Measurements from ENCODE around the gene ADSS2.

The ADSS2 gene

GRCh38 chr1:244456586-244456985 lies 4.9 kb upstream of the ADSS2 start:
- Mint-ChIP-seq H3K4me1 (peaks cover 11% of the 10 kb centered on the region), H3K27ac (no peak overlapping the region), H3K9me3 (peaks cover 12% of the 10 kb centered on the region), H3K4me3 (no peak overlapping the region), H3K27me3 (ENCODE audit: low read depth) (no peaks in the 10 kb centered on the region), H3K36me3 (ENCODE audit: low read depth) (peaks cover 12% of the 10 kb centered on the region)
- TF ChIP-seq CTCF (IDR thresholded peaks at IDR 0.05; ENCODE audit: unreplicated experiment in 3 of 3), result no peak

GRCh38 chr1:244454412-244454811 lies 2.7 kb upstream of the ADSS2 start:
- Mint-ChIP-seq H3K4me3 (peak overlapping the region; percentile 10 to 19 (median 18)), H3K9me3 (peaks cover 6% of the 10 kb centered on the region), H3K27ac (peak overlapping the region; percentile 64 to 91 (median 71)), H3K27me3 (ENCODE audit: low read depth) (no peaks in the 10 kb centered on the region), H3K4me1 (peaks cover 20% of the 10 kb centered on the region), H3K36me3 (ENCODE audit: low read depth) (peaks cover 3% of the 10 kb centered on the region)
- no peak for TF ChIP-seq CTCF (IDR thresholded peaks at IDR 0.05; ENCODE audit: unreplicated experiment in 3 of 3)

- TF ChIP-seq CTCF (IDR thresholded peaks at IDR 0.05; ENCODE audit: unreplicated experiment in 3 of 3), result peak in 2 of 3 experiments; percentile 45
- H3K4me1 Mint-ChIP-seq, result peaks cover 29% of the 10 kb centered on the region
- peaks cover 6% of the 10 kb centered on the region for H3K9me3 Mint-ChIP-seq
- no peaks in the 10 kb centered on the region for H3K36me3 Mint-ChIP-seq (ENCODE audit: low read depth)
- no peaks in the 10 kb centered on the region for H3K27me3 Mint-ChIP-seq (ENCODE audit: low read depth)
- H3K27ac Mint-ChIP-seq, result peak overlapping the region; percentile 87 to 96 (median 96)
- H3K4me3 Mint-ChIP-seq, result peak overlapping the region; percentile 80 to 82 (median 80)
Observed at GRCh38 chr1:244451951-244452795, 464 bp upstream of the ADSS2 start.

- Mint-ChIP-seq H3K27ac (peak overlapping the region; percentile 88 to 95 (median 93)), H3K9me3 (peaks cover 3% of the 10 kb centered on the region), H3K4me3 (peak overlapping the region; percentile 80 to 96 (median 82)), H3K27me3 (ENCODE audit: low read depth) (no peaks in the 10 kb centered on the region), H3K36me3 (ENCODE audit: low read depth) (no peaks in the 10 kb centered on the region), H3K4me1 (peaks cover 37% of the 10 kb centered on the region)
- TF ChIP-seq CTCF (IDR thresholded peaks at IDR 0.05; ENCODE audit: unreplicated experiment in 3 of 3), result no peak
Observed at GRCh38 chr1:244450597-244451538, 841 bp downstream of the ADSS2 start.

- TF ChIP-seq CTCF (IDR thresholded peaks at IDR 0.05; ENCODE audit: unreplicated experiment in 3 of 3), result no peak
- peaks cover under 1% of the 10 kb centered on the region for H3K36me3 Mint-ChIP-seq (ENCODE audit: low read depth)
Observed at GRCh38 chr1:244449936-244450508, 1.7 kb downstream of the ADSS2 start.

More at GRCh38 chr1:244449936-244450508, 1.7 kb downstream of the ADSS2 start:
- Mint-ChIP-seq H3K4me1 (peaks cover 45% of the 10 kb centered on the region), H3K27me3 (ENCODE audit: low read depth) (no peaks in the 10 kb centered on the region), H3K9me3 (peaks cover 3% of the 10 kb centered on the region), H3K27ac (peak overlapping the region; percentile 88 to 95 (median 93)), H3K4me3 (peak overlapping the region; percentile 80 to 96 (median 82))
